Measurements from ENCODE around the gene CCDC187. TPM values are rescaled to one million over a fixed set of nuclear protein-coding genes. Genes with fewer than 3 reads are reported as not detected.

The CCDC187 gene
- total RNA-seq, 2 donors from 2014 or later: 1.2 TPM; not detected in 1

GRCh38 chr9:136218271-136218670 lies 85.6 kb downstream of the CCDC187 start:
- Histone ChIP-seq H3K27ac (no peak overlapping the region), H3K36me3 (peaks cover under 1 to 4% of the 10 kb centered on the region in 2 donors), H3K27me3 (replicated peaks; ENCODE audit: insufficient read depth) (no peaks in the 10 kb centered on the region), H3K9me3 (no peaks in the 10 kb centered on the region), H3K4me1 (replicated peaks) (no peaks in the 10 kb centered on the region), H3K4me3 (no peak overlapping the region)
- TF ChIP-seq CTCF (IDR thresholded peaks at IDR 0.05) (no peak), POLR2AphosphoS5 (IDR thresholded peaks at IDR 0.05) (no peak), POLR2A (IDR thresholded peaks at IDR 0.05) (no peak)
- no peak for DNase-seq (ENCODE audit: low spot score)
- intact Hi-C loops (cut with DNase I): no loop called here
- 92% methylated on average over 16 of the region's 16 CpGs for WGBS

- Histone ChIP-seq H3K4me3 (no peak overlapping the region), H3K4me1 (replicated peaks) (no peaks in the 10 kb centered on the region), H3K27me3 (replicated peaks; ENCODE audit: insufficient read depth) (no peaks in the 10 kb centered on the region), H3K27ac (no peak overlapping the region), H3K36me3 (peaks cover 0 to 4% of the 10 kb centered on the region in 2 donors), H3K9me3 (no peaks in the 10 kb centered on the region)
- intact Hi-C loops (cut with DNase I): no loop called here
- no peak for TF ChIP-seq CTCF (IDR thresholded peaks at IDR 0.05)
- no peak for TF ChIP-seq POLR2AphosphoS5 (IDR thresholded peaks at IDR 0.05)
- no peak for TF ChIP-seq POLR2A (IDR thresholded peaks at IDR 0.05)
- no peak for DNase-seq (ENCODE audit: low spot score)
- WGBS: 91% methylated on average over 34 of the region's 37 CpGs
Observed at GRCh38 chr9:136216541-136217244, 87.2 kb downstream of the CCDC187 start.

GRCh38 chr9:136213733-136214132 lies 90.2 kb downstream of the CCDC187 start:
- no peak for TF ChIP-seq POLR2AphosphoS5 (IDR thresholded peaks at IDR 0.05)
- no peak for TF ChIP-seq CTCF (IDR thresholded peaks at IDR 0.05)
- no peak for TF ChIP-seq POLR2A (IDR thresholded peaks at IDR 0.05)
- intact Hi-C loops (cut with DNase I): no loop called here
- peaks cover 0 to 4% of the 10 kb centered on the region in 2 donors for H3K36me3 ChIP-seq

GRCh38 chr9:136212345-136212950 lies 91.4 kb downstream of the CCDC187 start:
- intact Hi-C loops (cut with DNase I): no loop called here
- TF ChIP-seq POLR2AphosphoS5 (IDR thresholded peaks at IDR 0.05) (no peak), CTCF (IDR thresholded peaks at IDR 0.05) (no peak), POLR2A (IDR thresholded peaks at IDR 0.05) (no peak)
- 94% methylated on average over 28 of the region's 28 CpGs for WGBS
- H3K27me3 ChIP-seq (replicated peaks; ENCODE audit: insufficient read depth): no peaks in the 10 kb centered on the region
- no peak overlapping the region for H3K4me3 ChIP-seq
- H3K36me3 ChIP-seq: peaks cover 0 to 4% of the 10 kb centered on the region in 2 donors
- H3K4me1 ChIP-seq (replicated peaks): no peaks in the 10 kb centered on the region
- no peak for DNase-seq (ENCODE audit: low spot score)
- H3K9me3 ChIP-seq: no peaks in the 10 kb centered on the region
- H3K27ac ChIP-seq: no peak overlapping the region

More at GRCh38 chr9:136213733-136214132, 90.2 kb downstream of the CCDC187 start:
- Histone ChIP-seq H3K27me3 (replicated peaks; ENCODE audit: insufficient read depth) (no peaks in the 10 kb centered on the region), H3K4me1 (replicated peaks) (no peaks in the 10 kb centered on the region), H3K9me3 (no peaks in the 10 kb centered on the region), H3K4me3 (no peak overlapping the region), H3K27ac (no peak overlapping the region)
- WGBS: 93% methylated on average over 9 of the region's 9 CpGs
- no peak for DNase-seq (ENCODE audit: low spot score)
